HCT116 (cell line): Measurements from ENCODE around the gene SLC25A21. TPM values are rescaled to one million over a fixed set of nuclear protein-coding genes. Genes with fewer than 3 reads are reported as not detected.

Source experiments
- ATAC-seq: fragments of 200-7000 bp; cut with Tn5 transposase; 2 replicates; pipeline ENCODE4 v1.9.1; 2020; ENCODE audit warnings: mild to moderate bottlenecking, moderate library complexity
- BruUV-seq: library from RNA; stranded (reverse); fragments of 400-500 nt; replicated peaks from 2 replicates; lab custom pipeline; 2021; lab: Mats Ljungman, UMichigan
- CTCF ChIA-PET: fragments of 300-600 bp; sonication (Branson Sonifier 250); formaldehyde crosslinking; loops from one replicate; lab custom pipeline; 2021; ENCODE audit warnings: antibody characterized with exemption; lab: Charles Lee
- POLR2A ChIA-PET: fragments of 300-600, 350-600 bp; sonication (Branson Sonifier 250); formaldehyde crosslinking; loops from one replicate; lab custom pipeline; 2021; ENCODE audit warnings: antibody characterized with exemption; lab: Charles Lee
- RAD21 ChIA-PET, 2 experiments: fragments of 300-600 bp; sonication (Branson Sonifier 250); formaldehyde crosslinking; loops; one replicate each; lab custom pipeline; 2023; ENCODE audit warnings: low total read pairs in 2 of 2; ENCODE audit not compliant: uncharacterized antibody in 2 of 2, unreplicated experiment in 2 of 2, low non-redundant PET in 1 of 2; lab: Charles Lee
- DNase-seq: peaks from one replicate; pipeline ENCODE4 v3.0.0-alpha.2; 2010; ENCODE audit warnings: low read depth, low spot score
- H2AFZ ChIP-seq: fragments of 200-600 bp; shearing (Covaris generic), sonication (generic); 2 replicates; pipeline ENCODE4 v1.6.1; 2017; ENCODE audit warnings: low read depth, mixed run types, mixed read lengths, antibody characterized with exemption, low read length; ENCODE audit not compliant: poor library complexity, severe bottlenecking
- H3K27ac ChIP-seq: 2 replicates; pipeline ENCODE4 v1.5.1; 2012; ENCODE audit warnings: low read depth, low read length
- H3K27me3 ChIP-seq: fragments of 200-600 bp; sonication (generic); 2 replicates; pipeline ENCODE4 v1.6.1; 2016; ENCODE audit warnings: mixed run types, low read length, mixed read lengths; ENCODE audit not compliant: insufficient read depth
- H3K36me3 ChIP-seq, 2 experiments: fragments of 200-500 bp in 1 of 2; fragments of 200-600 bp in 1 of 2; sonication (Bioruptor generic) in 1 of 2; sonication (generic) in 1 of 2; 2 replicates each; pipeline versions ENCODE4 v1.5.1 to v1.6.1; 2014 to 2016; ENCODE audit warnings: low read length in 2 of 2, inconsistent platforms in 1 of 2, mixed read lengths in 1 of 2, mixed run types in 1 of 2; ENCODE audit not compliant: insufficient read depth in 2 of 2, control insufficient read depth in 1 of 2
- H3K4me1 ChIP-seq, 2 experiments: fragments of 200-600 bp in 1 of 2; sonication (generic) in 1 of 2; 2 replicates each; pipeline versions ENCODE4 v1.5.1 to v1.6.1; 2012 to 2017; ENCODE audit warnings: low read length in 2 of 2, inconsistent platforms in 1 of 2, mild to moderate bottlenecking in 1 of 2, mixed read lengths in 1 of 2, mixed run types in 1 of 2, moderate library complexity in 1 of 2; ENCODE audit not compliant: insufficient read depth in 2 of 2, control insufficient read depth in 1 of 2
- H3K4me2 ChIP-seq: fragments of 200-600 bp; sonication (generic); 2 replicates; pipeline ENCODE4 v1.6.1; 2017; ENCODE audit warnings: mixed run types, low read length, mixed read lengths
- H3K4me3 ChIP-seq, 2 experiments: fragments of 200-600 bp in 1 of 2; sonication (generic) in 1 of 2; replicated peaks in 1 of 2; 2 replicates each; pipeline ENCODE4 v1.5.1; 2011 to 2016; ENCODE audit warnings: low read length in 2 of 2, control low read depth in 1 of 2, low read depth in 1 of 2, mild to moderate bottlenecking in 1 of 2, mixed read lengths in 1 of 2, mixed run types in 1 of 2
- H3K79me2 ChIP-seq: fragments of 200-600 bp; sonication (generic); 2 replicates; pipeline ENCODE4 v1.6.1; 2017; ENCODE audit warnings: mild to moderate bottlenecking, mixed run types, low read length, moderate library complexity, mixed read lengths; ENCODE audit not compliant: insufficient read depth
- H3K9ac ChIP-seq: fragments of 200-600 bp; sonication (generic); 2 replicates; pipeline ENCODE4 v1.6.1; 2016; ENCODE audit warnings: low read length, mixed read lengths
- H3K9me2 ChIP-seq: fragments of 200-600 bp; sonication (generic), shearing (Covaris generic); 2 replicates; pipeline ENCODE4 v1.6.1; 2017; ENCODE audit warnings: mixed run types, mild to moderate bottlenecking, moderate library complexity; ENCODE audit not compliant: insufficient read depth
- H3K9me3 ChIP-seq, 2 experiments: fragments of 200-500 bp in 1 of 2; fragments of 200-600 bp in 1 of 2; sonication (Bioruptor generic) in 1 of 2; sonication (generic) in 1 of 2; 2 replicates each; pipeline ENCODE4 v1.6.1; 2014 to 2017; ENCODE audit warnings: low read length in 2 of 2, mixed read lengths in 2 of 2, inconsistent platforms in 1 of 2, low read depth in 1 of 2, mild to moderate bottlenecking in 1 of 2, mixed run types in 1 of 2, moderate library complexity in 1 of 2; ENCODE audit not compliant: control insufficient read depth in 1 of 2, insufficient read depth in 1 of 2
- H4K20me1 ChIP-seq: fragments of 200-600 bp; sonication (generic), shearing (Covaris generic); 2 replicates; pipeline ENCODE4 v1.6.1; 2017; ENCODE audit warnings: mixed run types, mild to moderate bottlenecking, moderate library complexity; ENCODE audit not compliant: insufficient read depth
- ATF3 ChIP-seq: IDR thresholded peaks from 2 replicates; pipeline ENCODE4 v1.6.1; 2012
- CBX3 ChIP-seq: IDR thresholded peaks from 2 replicates; pipeline ENCODE4 v1.6.1; 2012; ENCODE audit warnings: low read depth
- CEBPB ChIP-seq: IDR thresholded peaks from 2 replicates; pipeline ENCODE4 v1.6.1; 2012; ENCODE audit warnings: low read depth
- EZH2phosphoT487 ChIP-seq: fragments of 200-600 bp; IDR thresholded peaks from 2 replicates; pipeline ENCODE4 v1.6.1; 2018; ENCODE audit warnings: antibody characterized with exemption, borderline replicate concordance
- FOSL1 ChIP-seq: IDR thresholded peaks from 2 replicates; pipeline ENCODE4 v1.6.1; 2012; ENCODE audit warnings: low read depth
- POLR2A ChIP-seq: IDR thresholded peaks from 2 replicates; pipeline ENCODE4 v1.7.0; 2011; ENCODE audit warnings: borderline replicate concordance; ENCODE audit not compliant: insufficient read depth, insufficient read length; ENCODE audit errors: extremely low read depth
- RAD21 ChIP-seq: IDR thresholded peaks from 2 replicates; pipeline ENCODE4 v1.6.1; 2012; ENCODE audit warnings: low read depth, mild to moderate bottlenecking
- REST ChIP-seq: IDR thresholded peaks from 2 replicates; pipeline ENCODE4 v1.6.1; 2012; ENCODE audit warnings: low read depth
- SIN3A ChIP-seq: IDR thresholded peaks from 2 replicates; pipeline ENCODE4 v1.6.1; 2012; ENCODE audit warnings: low read depth
- SRF ChIP-seq: IDR thresholded peaks from 2 replicates; pipeline ENCODE4 v1.6.1; 2012; ENCODE audit warnings: low read depth
- TCF7L2 ChIP-seq: IDR thresholded peaks from 2 replicates; pipeline ENCODE4 v1.7.0; 2011; ENCODE audit warnings: borderline replicate concordance, inconsistent platforms; ENCODE audit not compliant: insufficient read depth, insufficient read length; ENCODE audit errors: extremely low read depth
- intact Hi-C: fragments of 100-400 bp; cut with micrococcal nuclease; formaldehyde crosslinking; loops from 2 replicates; pipeline ENCODE4 v1.10.0; 2022
- total RNA-seq: library from RNA; stranded (reverse); gene quantifications from one replicate; pipeline ENCODE4 v1.2.1, GENCODE V29; 2021; ENCODE audit not compliant: unreplicated experiment

Gene SLC25A21
- total RNA-seq, 1 experiment from 2014 or later, result 3.5 TPM

- TF ChIP-seq REST (no peak), ATF3 (no peak), POLR2A (no peak), CEBPB (no peak), FOSL1 (no peak), SRF (no peak), EZH2phosphoT487 (no peak)
These were observed 337.3 kb downstream of the SLC25A21 start (continued) for GRCh38 chr14:36835128-36835527.

GRCh38 chr14:36834293-36834692, 338.1 kb downstream of the SLC25A21 start:
- DNase-seq, result no peak
- intact Hi-C loops, result no loop called here
- no peak for TF ChIP-seq TCF7L2
- no peak for TF ChIP-seq REST
- no peak for TF ChIP-seq CBX3
- TF ChIP-seq RAD21, result no peak
- TF ChIP-seq EZH2phosphoT487, result no peak
- no peak for TF ChIP-seq SIN3A
- TF ChIP-seq, all 23 proteins: peak for 0
- H2AFZ ChIP-seq, result no peak overlapping the region
- H3K79me2 ChIP-seq, result no peaks in the 10 kb centered on the region
- ChIA-PET POLR2A (no interaction called here), CTCF (no interaction called here), RAD21 (no interaction called here)
- H3K27me3 ChIP-seq, result peaks cover 4% of the 10 kb centered on the region; the same call in 1 of the 2 replicates
- H3K27ac ChIP-seq, result no peak overlapping the region
- H3K4me2 ChIP-seq, result no peak overlapping the region
- H3K4me1 ChIP-seq, result no peaks in the 10 kb centered on the region
- no TSS peak for BruUV-seq
- H3K9ac ChIP-seq, result no peak overlapping the region
- H3K4me3 ChIP-seq, result no peak overlapping the region
- H3K9me3 ChIP-seq, result no peaks in the 10 kb centered on the region
- no peaks in the 10 kb centered on the region for H3K9me2 ChIP-seq
- no peaks in the 10 kb centered on the region; the same call in 1 of the 2 replicates for H4K20me1 ChIP-seq
- no peak for ATAC-seq
- no peaks in the 10 kb centered on the region for H3K36me3 ChIP-seq
